DOHH2 (cell line): ENCODE data around the gene TMEM250.

Source experiments
- H3F3A ChIP-seq: fragments of 200-600 bp; sonication (generic), shearing (Covaris generic); 2 replicates; pipeline ENCODE4 v1.6.0; 2016; ENCODE audit warnings: antibody characterized with exemption, mild to moderate bottlenecking; ENCODE audit not compliant: control insufficient read depth, insufficient read depth
- H3K27ac ChIP-seq: fragments of 200-600 bp; sonication (generic); 2 replicates; pipeline ENCODE4 v1.5.1; 2014; ENCODE audit warnings: low read depth, mild to moderate bottlenecking, low read length, moderate library complexity
- H3K27me3 ChIP-seq: fragments of 200-600 bp; sonication (generic); 2 replicates; pipeline ENCODE4 v1.6.1; 2014; ENCODE audit warnings: mild to moderate bottlenecking, low read length, mixed read lengths; ENCODE audit not compliant: control insufficient read depth
- H3K36me3 ChIP-seq: fragments of 200-600 bp; sonication (generic); 2 replicates; pipeline ENCODE4 v1.6.1; 2014; ENCODE audit warnings: mild to moderate bottlenecking, low read length, moderate library complexity, mixed read lengths; ENCODE audit not compliant: control insufficient read depth
- H3K4me1 ChIP-seq: fragments of 200-600 bp; sonication (generic); 2 replicates; pipeline ENCODE4 v1.6.1; 2014; ENCODE audit warnings: mild to moderate bottlenecking, low read length, mixed read lengths; ENCODE audit not compliant: control insufficient read depth
- H3K4me2 ChIP-seq: fragments of 200-600 bp; sonication (generic); 2 replicates; pipeline ENCODE4 v1.6.0; 2014; ENCODE audit warnings: mild to moderate bottlenecking, low read length, moderate library complexity
- H3K4me3 ChIP-seq: fragments of 200-600 bp; sonication (generic); 2 replicates; pipeline ENCODE4 v1.5.1; 2014; ENCODE audit warnings: mild to moderate bottlenecking, low read length, mixed read lengths
- H3K79me2 ChIP-seq: fragments of 200-600 bp; sonication (generic); 2 replicates; pipeline ENCODE4 v1.6.1; 2014; ENCODE audit warnings: mild to moderate bottlenecking, low read length, mixed read lengths; ENCODE audit not compliant: control insufficient read depth
- H3K9me2 ChIP-seq: fragments of 200-600 bp; sonication (generic); replicated peaks from 2 replicates; pipeline ENCODE4 v1.6.1; 2014; ENCODE audit warnings: mild to moderate bottlenecking, low read length, mixed read lengths; ENCODE audit not compliant: control insufficient read depth
- H3K9me3 ChIP-seq: fragments of 200-600 bp; sonication (generic); 2 replicates; pipeline ENCODE4 v1.6.1; 2014; ENCODE audit warnings: antibody characterized with exemption, low read length, mixed read lengths; ENCODE audit not compliant: control insufficient read depth, insufficient read depth
- H4K20me1 ChIP-seq: fragments of 200-600 bp; sonication (generic); 2 replicates; pipeline ENCODE4 v1.6.0; 2014; ENCODE audit warnings: low read depth, mild to moderate bottlenecking, antibody characterized with exemption, low read length, moderate library complexity; ENCODE audit not compliant: control insufficient read depth, insufficient read depth
- EZH2phosphoT487 ChIP-seq: fragments of 200-600 bp; sonication (generic); IDR thresholded peaks from 2 replicates; pipeline ENCODE4 v1.6.1; 2017; ENCODE audit warnings: borderline replicate concordance, mild to moderate bottlenecking, antibody characterized with exemption, low read length, moderate library complexity, mixed read lengths
- TF ChIP-seq, protein P1 (sequence below): fragments of 200-600 bp; sonication (generic); IDR thresholded peaks from one replicate; pipeline ENCODE4 v1.5.1; 2014; ENCODE audit warnings: antibody characterized with exemption, mild to moderate bottlenecking, low read depth, low read length; ENCODE audit not compliant: poor library complexity, severe bottlenecking

The TMEM250 gene

DNA sequence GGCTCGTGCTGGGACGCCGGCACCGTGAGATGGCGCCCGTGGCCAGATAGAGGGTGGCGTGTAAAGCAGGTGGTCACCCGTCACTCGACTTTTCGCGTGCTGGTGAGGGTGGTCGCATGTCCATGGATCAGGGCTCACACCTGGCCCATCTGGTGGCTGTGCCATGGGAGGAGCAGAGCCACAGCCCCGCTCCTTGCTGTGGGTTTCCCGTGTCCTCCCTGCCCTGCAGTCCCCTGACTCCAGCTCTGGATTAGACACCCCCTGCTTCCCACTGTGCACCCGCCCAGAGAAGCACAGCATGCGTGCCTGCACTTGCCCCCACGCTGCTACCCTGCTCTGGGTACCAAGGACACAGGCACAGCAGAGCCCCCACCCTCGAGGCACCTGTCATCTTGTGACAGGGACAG is 1.8 kb upstream of the TMEM250 start:
- no peak for TF ChIP-seq EZH2phosphoT487
- TF ChIP-seq, protein P1, sequence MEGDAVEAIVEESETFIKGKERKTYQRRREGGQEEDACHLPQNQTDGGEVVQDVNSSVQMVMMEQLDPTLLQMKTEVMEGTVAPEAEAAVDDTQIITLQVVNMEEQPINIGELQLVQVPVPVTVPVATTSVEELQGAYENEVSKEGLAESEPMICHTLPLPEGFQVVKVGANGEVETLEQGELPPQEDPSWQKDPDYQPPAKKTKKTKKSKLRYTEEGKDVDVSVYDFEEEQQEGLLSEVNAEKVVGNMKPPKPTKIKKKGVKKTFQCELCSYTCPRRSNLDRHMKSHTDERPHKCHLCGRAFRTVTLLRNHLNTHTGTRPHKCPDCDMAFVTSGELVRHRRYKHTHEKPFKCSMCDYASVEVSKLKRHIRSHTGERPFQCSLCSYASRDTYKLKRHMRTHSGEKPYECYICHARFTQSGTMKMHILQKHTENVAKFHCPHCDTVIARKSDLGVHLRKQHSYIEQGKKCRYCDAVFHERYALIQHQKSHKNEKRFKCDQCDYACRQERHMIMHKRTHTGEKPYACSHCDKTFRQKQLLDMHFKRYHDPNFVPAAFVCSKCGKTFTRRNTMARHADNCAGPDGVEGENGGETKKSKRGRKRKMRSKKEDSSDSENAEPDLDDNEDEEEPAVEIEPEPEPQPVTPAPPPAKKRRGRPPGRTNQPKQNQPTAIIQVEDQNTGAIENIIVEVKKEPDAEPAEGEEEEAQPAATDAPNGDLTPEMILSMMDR = no peak
- Histone ChIP-seq H4K20me1 (no peaks in the 10 kb centered on the region), H3K4me3 (no peak overlapping the region), H3K9me2 (no peaks in the 10 kb centered on the region), H3K36me3 (peaks cover 21% of the 10 kb centered on the region), H3K79me2 (peaks cover 41% of the 10 kb centered on the region), H3K4me1 (peaks cover 18% of the 10 kb centered on the region), H3K9me3 (no peaks in the 10 kb centered on the region), H3K27me3 (no peaks in the 10 kb centered on the region), H3K4me2 (peak overlapping the region; percentile 88), H3F3A (0 out of 2 replicates have a peak, but pooled peaks cover 2% of the 10 kb centered on the region), H3K27ac (no peak overlapping the region)

DNA sequence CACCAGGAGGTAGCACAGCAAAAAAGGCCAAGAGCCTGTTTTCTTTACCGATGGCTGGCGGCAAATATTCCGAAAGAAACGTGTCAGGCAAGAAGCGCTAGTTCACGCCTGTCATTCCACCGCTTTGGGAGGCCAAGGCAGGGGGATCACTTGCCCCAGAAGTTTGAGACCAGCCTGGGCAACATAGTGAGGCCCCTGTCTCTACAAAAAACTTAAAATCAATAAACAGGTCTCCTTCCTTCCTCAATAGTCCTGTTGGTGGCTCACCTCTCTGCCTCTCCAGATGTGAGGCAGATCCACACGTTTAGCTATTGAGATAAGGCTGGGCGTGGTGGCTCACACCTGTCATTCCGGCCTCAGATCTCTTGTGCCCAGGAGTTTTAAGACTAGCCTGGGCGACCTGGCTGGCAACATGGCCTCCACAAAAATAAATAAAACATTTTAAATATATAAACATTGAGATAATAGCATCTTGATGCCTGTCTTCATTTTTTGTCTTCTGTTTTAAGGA is 1.3 kb upstream of the TMEM250 start:
- Histone ChIP-seq H3K27ac (no peak overlapping the region; the same call in 1 of the 2 replicates), H3K27me3 (no peaks in the 10 kb centered on the region), H3K79me2 (peaks cover 41% of the 10 kb centered on the region), H3K9me2 (no peaks in the 10 kb centered on the region), H3F3A (0 out of 2 replicates have a peak, but pooled peaks cover 2% of the 10 kb centered on the region), H4K20me1 (no peaks in the 10 kb centered on the region), H3K36me3 (peaks cover 27% of the 10 kb centered on the region), H3K4me3 (peak overlapping the region; percentile 71), H3K9me3 (no peaks in the 10 kb centered on the region), H3K4me2 (peak overlapping the region; percentile 88), H3K4me1 (peaks cover 18% of the 10 kb centered on the region)
- TF ChIP-seq, protein P1 = no peak
- TF ChIP-seq EZH2phosphoT487 = no peak

DNA sequence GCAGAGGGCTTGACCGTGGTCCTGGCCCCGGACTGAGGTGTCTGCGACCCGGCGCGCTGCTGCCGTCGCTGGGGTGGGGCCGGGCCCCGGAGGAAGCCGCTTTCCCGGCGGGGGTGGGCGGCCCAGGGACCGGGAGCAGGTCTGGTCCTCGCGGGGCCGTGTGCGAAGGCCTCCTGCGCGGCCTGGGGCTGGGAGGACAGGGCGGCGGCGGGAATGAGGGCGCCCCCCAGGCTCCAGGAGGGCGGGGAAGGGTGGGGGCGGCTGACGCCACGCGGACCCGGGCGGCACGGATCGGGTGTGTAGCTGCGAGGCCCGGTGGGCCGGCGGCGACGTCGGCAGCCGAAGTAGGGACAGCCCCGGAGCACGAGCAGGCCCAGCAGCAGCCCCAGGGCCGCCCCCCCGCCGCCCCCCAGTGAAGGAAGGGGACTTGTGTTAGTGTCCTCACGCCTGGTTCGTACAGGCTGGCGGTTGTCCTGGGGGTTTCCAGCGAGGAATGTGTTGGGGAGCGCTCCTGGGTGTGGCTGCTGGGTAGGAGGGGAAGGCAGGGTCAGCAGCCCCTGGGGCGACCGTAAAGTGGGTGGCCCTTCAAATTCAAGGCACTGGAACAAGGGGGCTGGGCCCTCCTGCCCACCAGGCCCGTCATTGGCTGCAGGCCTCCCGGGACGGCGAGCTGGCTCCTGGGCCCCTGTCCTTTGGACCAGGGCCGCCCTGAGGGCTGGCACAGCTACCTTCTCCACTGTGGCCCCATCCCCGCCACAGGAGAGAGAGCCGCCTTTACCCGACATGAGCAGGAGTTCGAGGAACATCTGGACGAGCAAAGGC is 597 bp upstream of the TMEM250 start:
- no peaks in the 10 kb centered on the region for H3K9me3 ChIP-seq
- H3K9me2 ChIP-seq = no peaks in the 10 kb centered on the region
- TF ChIP-seq, protein P1 = no peak
- TF ChIP-seq EZH2phosphoT487 = no peak
- H3K27ac ChIP-seq = peak overlapping the region; percentile 57
- peaks cover 41% of the 10 kb centered on the region for H3K79me2 ChIP-seq
- 0 out of 2 replicates have a peak, but pooled peaks cover 2% of the 10 kb centered on the region for H3F3A ChIP-seq
- H3K4me2 ChIP-seq = peak overlapping the region; percentile 88
- peaks cover 18% of the 10 kb centered on the region for H3K4me1 ChIP-seq
- H3K4me3 ChIP-seq = peak overlapping the region; percentile 71
- no peaks in the 10 kb centered on the region for H4K20me1 ChIP-seq
- peaks cover 32% of the 10 kb centered on the region for H3K36me3 ChIP-seq
- no peaks in the 10 kb centered on the region for H3K27me3 ChIP-seq
